Fibroblast of villous mesenchyme (primary cell): Measurements from ENCODE around the gene ZNF107. TPM values are rescaled to one million over a fixed set of nuclear protein-coding genes. Genes with fewer than 3 reads are reported as not detected.

Source experiments
- DNase-seq: peaks from one replicate; pipeline ENCODE4 v3.0.0-alpha.2; 2010; ENCODE audit warnings: low read depth
- H3K4me3 ChIP-seq: 2 replicates; pipeline ENCODE4 v1.5.1; 2011; ENCODE audit warnings: low read depth, mild to moderate bottlenecking, low read length
- CTCF ChIP-seq: IDR thresholded peaks from 2 replicates; pipeline ENCODE4 v1.5.1; 2012; ENCODE audit warnings: low read depth, mild to moderate bottlenecking, low read length; ENCODE audit not compliant: insufficient read depth
- total RNA-seq: library from RNA; depleted of rRNA; stranded (reverse); fragments of >200 nt; gene quantifications from 2 replicates; pipeline ENCODE4 v1.2.3, GENCODE V29; 2012

ZNF107 gene
- total RNA-seq, 1 donor: 3.9 TPM

DNA sequence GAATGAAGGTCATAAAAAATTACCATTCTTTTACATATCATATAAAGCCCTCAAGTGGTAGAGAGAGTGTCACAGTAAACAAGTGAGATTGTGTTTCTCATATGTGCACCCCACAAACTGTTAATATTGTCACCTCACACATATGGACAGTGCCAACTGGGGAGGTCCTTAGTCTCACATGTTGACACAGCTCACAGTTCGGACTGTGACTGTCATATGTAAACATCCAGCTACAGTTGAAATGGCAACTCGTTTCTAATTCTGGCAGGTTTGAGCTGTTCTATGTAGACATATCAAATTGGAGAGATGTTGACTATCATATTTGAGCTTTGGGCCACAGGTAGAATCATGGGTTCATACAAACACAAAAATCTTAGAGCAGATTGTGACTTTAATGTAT is 39.4 kb upstream of the ZNF107 start:
- no peak overlapping the region for H3K4me3 ChIP-seq
- DNase-seq: no peak
- no peak for TF ChIP-seq CTCF

- DNase-seq: no peak
- no peak for TF ChIP-seq CTCF
Observed at GRCh38 chr7:64628192-64628591, 37.7 kb upstream of the ZNF107 start.

DNA sequence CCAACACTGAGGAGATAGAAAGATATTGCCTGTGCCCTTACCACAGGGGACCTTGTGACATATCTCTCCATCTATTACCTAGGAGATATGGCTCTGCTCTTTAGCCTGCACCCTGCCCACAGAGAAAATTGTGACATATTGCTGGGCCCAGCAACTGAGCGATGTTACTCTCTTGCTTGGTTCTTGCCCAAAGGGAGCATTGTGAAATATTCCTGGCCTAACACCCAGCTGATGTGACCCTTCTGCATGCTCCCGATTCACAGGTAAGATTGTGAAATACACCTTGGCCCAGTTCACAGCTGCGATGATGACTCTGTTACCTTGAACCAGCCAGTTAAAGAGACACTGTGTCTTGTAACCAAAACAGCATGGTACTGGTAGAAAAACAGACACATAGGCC is 37.2 kb upstream of the ZNF107 start:
- no peak for DNase-seq
- TF ChIP-seq CTCF: no peak
- H3K4me3 ChIP-seq: no peak overlapping the region

More at GRCh38 chr7:64628192-64628591, 37.7 kb upstream of the ZNF107 start:
- H3K4me3 ChIP-seq: no peak overlapping the region

GRCh38 chr7:64630496-64630895 is 35.4 kb upstream of the ZNF107 start:
- H3K4me3 ChIP-seq: no peak overlapping the region
- DNase-seq: peak; percentile 18
- TF ChIP-seq CTCF: peak; percentile 58

GRCh38 chr7:64632029-64632428 is 33.9 kb upstream of the ZNF107 start:
- DNase-seq: no peak
- TF ChIP-seq CTCF: no peak

DNA sequence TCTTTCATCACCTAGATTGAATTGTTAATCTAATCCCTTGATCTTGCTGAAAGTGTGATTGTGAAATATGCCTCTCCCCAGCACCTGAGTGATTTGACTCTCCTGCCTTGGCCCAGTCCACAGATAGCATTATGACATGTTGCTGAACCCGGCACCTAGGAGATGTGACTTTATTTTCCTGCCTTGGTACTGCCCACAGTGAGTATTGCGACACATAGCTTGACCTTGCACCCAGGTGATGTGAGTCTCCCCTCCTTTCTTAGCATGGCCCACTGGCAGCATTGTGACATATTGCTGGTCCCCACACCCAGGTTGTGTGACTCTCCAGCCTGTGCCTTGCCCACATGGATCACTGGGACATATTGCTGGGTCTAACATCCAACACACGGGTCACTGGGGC is 32.5 kb upstream of the ZNF107 start:
- no peak for TF ChIP-seq CTCF
- DNase-seq: no peak
- no peak overlapping the region for H3K4me3 ChIP-seq

More at GRCh38 chr7:64632029-64632428, 33.9 kb upstream of the ZNF107 start:
- no peak overlapping the region for H3K4me3 ChIP-seq

GRCh38 chr7:64634406-64635062 is 31.4 kb upstream of the ZNF107 start:
- DNase-seq: no peak
- TF ChIP-seq CTCF: no peak
- H3K4me3 ChIP-seq: no peak overlapping the region
